Coronary artery (tissue), 2 donors: ENCODE results near the gene DNAJC7.

Source experiments
- DNase-seq: peaks from one replicate; pipeline ENCODE4 v3.0.0-alpha.2; 2017; ENCODE audit warnings: low spot score
- H3K27ac ChIP-seq, 2 donors: fragments of 200-600 bp; sonication (generic); one replicate each; pipeline ENCODE4 v1.5.1; 2016 to 2019
- H3K4me3 ChIP-seq: fragments of 200-600 bp; sonication (generic); 2 replicates; pipeline ENCODE4 v1.5.1; 2016; ENCODE audit warnings: mild to moderate bottlenecking, moderate library complexity
- CTCF ChIP-seq: fragments of 200-600 bp; sonication (generic); IDR thresholded peaks from one replicate; pipeline ENCODE4 v1.5.1; 2019; ENCODE audit warnings: antibody characterized with exemption

Gene DNAJC7

GRCh38 chr17:41986634-41987033 is 30.6 kb downstream of the DNAJC7 start:
- Histone ChIP-seq H3K4me3 (no peak overlapping the region), H3K27ac (no peak overlapping the region)
- no peak for DNase-seq
- no peak for TF ChIP-seq CTCF

GRCh38 chr17:41985919-41986318 is 31.3 kb downstream of the DNAJC7 start:
- no peak for TF ChIP-seq CTCF
- Histone ChIP-seq H3K27ac (no peak overlapping the region), H3K4me3 (no peak overlapping the region)
- no peak for DNase-seq

GRCh38 chr17:41984454-41984853 is 32.8 kb downstream of the DNAJC7 start:
- H3K27ac ChIP-seq, result no peak overlapping the region
- no peak for DNase-seq
- no peak for TF ChIP-seq CTCF
- H3K4me3 ChIP-seq, result no peak overlapping the region

- Histone ChIP-seq H3K4me3 (no peak overlapping the region), H3K27ac (no peak overlapping the region)
- no peak for TF ChIP-seq CTCF
- peak; percentile 52 for DNase-seq
Observed at GRCh38 chr17:41982026-41982760, 35.0 kb downstream of the DNAJC7 start.

- no peak for TF ChIP-seq CTCF
- no peak for DNase-seq
- Histone ChIP-seq H3K4me3 (no peak overlapping the region), H3K27ac (no peak overlapping the region)
Observed at GRCh38 chr17:41977991-41978390, 39.2 kb downstream of the DNAJC7 start.

- no peak for TF ChIP-seq CTCF
- DNase-seq, result no peak
- H3K4me3 ChIP-seq, result no peak overlapping the region
- H3K27ac ChIP-seq, result peak overlapping the region in 1 of 2 donors; percentile 65
Observed at GRCh38 chr17:41976142-41976768, 41.0 kb downstream of the DNAJC7 start.
